Vagina (tissue), 2 donors: ENCODE results near the gene SUGP2. TPM values are rescaled to one million over a fixed set of nuclear protein-coding genes. Genes with fewer than 3 reads are reported as not detected.
"Not testable (repeated sequence)": the region's sequence is repeated elsewhere in the genome, so short reads cannot be mapped to it uniquely, and the experiment has no call there.

Experiments
- DNase-seq, 2 donors: peaks; one replicate each; pipeline ENCODE4 v3.0.0-alpha.2; 2017; ENCODE audit errors: extremely low spot score in 2 of 2
- H3K27ac ChIP-seq: fragments of 200-600 bp; sonication (generic); one replicate; pipeline ENCODE4 v1.5.1; 2019
- H3K27me3 ChIP-seq: fragments of 200-600 bp; sonication (generic); one replicate; pipeline ENCODE4 v1.5.1; 2019
- H3K36me3 ChIP-seq, 2 donors: fragments of 200-600 bp; sonication (generic); one replicate each; pipeline ENCODE4 v1.5.1; 2017 to 2019
- H3K4me1 ChIP-seq: fragments of 200-600 bp; sonication (generic); one replicate; pipeline ENCODE4 v1.5.1; 2019
- H3K4me3 ChIP-seq, 2 donors: fragments of 200-600 bp; sonication (generic); 1 replicate in 1 of 2; 2 replicates in 1 of 2; pipeline ENCODE4 v1.5.1; 2016 to 2019
- H3K9me3 ChIP-seq: fragments of 200-600 bp; sonication (generic); one replicate; pipeline ENCODE4 v1.5.1; 2019
- CTCF ChIP-seq, 3 experiments: fragments of 450-650 bp in 2 of 3; fragments of 200-600 bp in 1 of 3; sonication (generic) in 1 of 3; IDR thresholded peaks; one replicate each; pipeline ENCODE4 v1.5.1; 2017 to 2019; ENCODE audit warnings: antibody characterized with exemption in 3 of 3, mild to moderate bottlenecking in 2 of 3, moderate library complexity in 2 of 3
- POLR2A ChIP-seq, 2 donors: fragments of 450-650 bp; IDR thresholded peaks; one replicate each; pipeline ENCODE4 v1.6.1; 2017; ENCODE audit warnings: antibody characterized with exemption in 2 of 2, mild to moderate bottlenecking in 2 of 2, moderate library complexity in 2 of 2
- POLR2AphosphoS5 ChIP-seq, 2 donors: sonication (generic); formaldehyde crosslinking; IDR thresholded peaks; one replicate each; pipeline ENCODE4 v1.9.0; 2017; ENCODE audit warnings: antibody characterized with exemption in 2 of 2, mild to moderate bottlenecking in 2 of 2, low read depth in 1 of 2; ENCODE audit not compliant: insufficient read depth in 1 of 2
- intact Hi-C: fragments of 100-400 bp; cut with DNase I; formaldehyde crosslinking; loops from one replicate; pipeline ENCODE4 v1.15.1; 2023
- total RNA-seq: library from RNA; depleted of rRNA; stranded (reverse); fragments of >200 nt; gene quantifications from one replicate; pipeline ENCODE4 v1.2.3, GENCODE V29; 2016

The SUGP2 gene
- total RNA-seq, 1 donor from 2014 or later = 57.9 TPM

- Histone ChIP-seq H3K27me3 (no peaks in the 10 kb centered on the region), H3K4me1 (peaks cover 34% of the 10 kb centered on the region), H3K36me3 (peaks cover 0 to 53% of the 10 kb centered on the region in 2 donors), H3K4me3 (no peak overlapping the region), H3K9me3 (no peaks in the 10 kb centered on the region), H3K27ac (no peak overlapping the region)
- DNase-seq = no peak
- no peak for TF ChIP-seq POLR2AphosphoS5 (IDR thresholded peaks at IDR 0.05; ENCODE audit: insufficient read depth in 1 of 2, low read depth in 1 of 2)
- TF ChIP-seq POLR2A (IDR thresholded peaks at IDR 0.05) = no peak
- TF ChIP-seq CTCF (IDR thresholded peaks at IDR 0.05) = no peak
- intact Hi-C loops = no loop called here
Observed at GRCh38 chr19:19025861-19026260, 7.5 kb downstream of the SUGP2 start.

- H3K4me1 ChIP-seq = peaks cover 31% of the 10 kb centered on the region
- H3K9me3 ChIP-seq, H3K4me3 ChIP-seq, DNase-seq, intact Hi-C loops, H3K27me3 ChIP-seq, H3K27ac ChIP-seq: not testable (repeated sequence)
- H3K36me3 ChIP-seq = peaks cover 0 to 49% of the 10 kb centered on the region in 2 donors
Observed at GRCh38 chr19:19023376-19023775, 9.9 kb downstream of the SUGP2 start.

- no peaks in the 10 kb centered on the region for H3K27me3 ChIP-seq
- no peaks in the 10 kb centered on the region for H3K9me3 ChIP-seq
- no peak for DNase-seq
- intact Hi-C loops = no loop called here
- no peak overlapping the region for H3K27ac ChIP-seq
- H3K4me3 ChIP-seq = no peak overlapping the region
- peaks cover 31% of the 10 kb centered on the region for H3K4me1 ChIP-seq
- no peak for TF ChIP-seq CTCF (IDR thresholded peaks at IDR 0.05)
- TF ChIP-seq POLR2AphosphoS5 (IDR thresholded peaks at IDR 0.05; ENCODE audit: insufficient read depth in 1 of 2, low read depth in 1 of 2) = no peak
- TF ChIP-seq POLR2A (IDR thresholded peaks at IDR 0.05) = no peak
- H3K36me3 ChIP-seq = peaks cover 0 to 50% of the 10 kb centered on the region in 2 donors
Observed at GRCh38 chr19:19022380-19022961, 10.8 kb downstream of the SUGP2 start.

- Histone ChIP-seq H3K4me3 (no peak overlapping the region), H3K27ac (no peak overlapping the region), H3K4me1 (peaks cover 18% of the 10 kb centered on the region), H3K27me3 (no peaks in the 10 kb centered on the region), H3K9me3 (no peaks in the 10 kb centered on the region), H3K36me3 (peaks cover 0 to 63% of the 10 kb centered on the region in 2 donors)
- no peak for DNase-seq
- TF ChIP-seq POLR2AphosphoS5 (IDR thresholded peaks at IDR 0.05; ENCODE audit: insufficient read depth in 1 of 2, low read depth in 1 of 2) (no peak), CTCF (IDR thresholded peaks at IDR 0.05) (no peak), POLR2A (IDR thresholded peaks at IDR 0.05) (no peak)
- intact Hi-C loops = no loop called here
Observed at GRCh38 chr19:19021115-19021514, 12.2 kb downstream of the SUGP2 start.

GRCh38 chr19:19010551-19010950, 22.8 kb downstream of the SUGP2 start:
- Histone ChIP-seq H3K27ac (no peak overlapping the region), H3K4me3 (no peak overlapping the region), H3K27me3 (no peaks in the 10 kb centered on the region), H3K9me3 (no peaks in the 10 kb centered on the region), H3K36me3 (peaks cover 0 to 61% of the 10 kb centered on the region in 2 donors), H3K4me1 (no peaks in the 10 kb centered on the region)
- DNase-seq = no peak
- TF ChIP-seq CTCF (IDR thresholded peaks at IDR 0.05) (no peak), POLR2A (IDR thresholded peaks at IDR 0.05) (no peak), POLR2AphosphoS5 (IDR thresholded peaks at IDR 0.05; ENCODE audit: insufficient read depth in 1 of 2, low read depth in 1 of 2) (no peak)
- intact Hi-C loops = no loop called here
